Osteocyte (in vitro differentiated cells): Measurements from ENCODE around the gene ZNF813. TPM values are rescaled to one million over a fixed set of nuclear protein-coding genes. Genes with fewer than 3 reads are reported as not detected.

ENCODE experiments used
- DNase-seq: peaks from one replicate; pipeline ENCODE4 v3.0.0; 2021; ENCODE audit warnings: mixed read lengths; ENCODE audit not compliant: unreplicated experiment; ENCODE audit errors: extremely low spot score
- H3K27ac Mint-ChIP-seq: one replicate; pipeline ENCODE4 v1.8.0; 2021; ENCODE audit warnings: mild to moderate bottlenecking, mixed read lengths; ENCODE audit not compliant: unreplicated experiment
- H3K27me3 Mint-ChIP-seq: one replicate; pipeline ENCODE4 v1.8.0; 2021; ENCODE audit warnings: mixed read lengths; ENCODE audit not compliant: unreplicated experiment
- H3K36me3 Mint-ChIP-seq: one replicate; pipeline ENCODE4 v1.8.0; 2021; ENCODE audit warnings: mixed read lengths; ENCODE audit not compliant: unreplicated experiment
- H3K4me1 Mint-ChIP-seq: one replicate; pipeline ENCODE4 v1.8.0; 2021; ENCODE audit warnings: mixed read lengths; ENCODE audit not compliant: unreplicated experiment
- H3K4me3 Mint-ChIP-seq: one replicate; pipeline ENCODE4 v1.8.0; 2021; ENCODE audit warnings: mild to moderate bottlenecking, moderate library complexity, mixed read lengths; ENCODE audit not compliant: unreplicated experiment
- H3K9me3 Mint-ChIP-seq: one replicate; pipeline ENCODE4 v1.8.0; 2021; ENCODE audit warnings: mixed read lengths; ENCODE audit not compliant: unreplicated experiment
- total RNA-seq: library from RNA; stranded (reverse); gene quantifications from 2 replicates; pipeline ENCODE4 v1.2.1, GENCODE V29; 2021
- TF ChIP-seq, protein P1 (sequence below): fragments of 200-600 bp; sonication (generic); IDR thresholded peaks from 2 replicates; pipeline ENCODE4 v1.5.0; 2021; ENCODE audit warnings: antibody characterized with exemption, mild to moderate bottlenecking, moderate library complexity

Gene ZNF813
- total RNA-seq, 1 donor from 2014 or later, result 4.5 TPM

DNA sequence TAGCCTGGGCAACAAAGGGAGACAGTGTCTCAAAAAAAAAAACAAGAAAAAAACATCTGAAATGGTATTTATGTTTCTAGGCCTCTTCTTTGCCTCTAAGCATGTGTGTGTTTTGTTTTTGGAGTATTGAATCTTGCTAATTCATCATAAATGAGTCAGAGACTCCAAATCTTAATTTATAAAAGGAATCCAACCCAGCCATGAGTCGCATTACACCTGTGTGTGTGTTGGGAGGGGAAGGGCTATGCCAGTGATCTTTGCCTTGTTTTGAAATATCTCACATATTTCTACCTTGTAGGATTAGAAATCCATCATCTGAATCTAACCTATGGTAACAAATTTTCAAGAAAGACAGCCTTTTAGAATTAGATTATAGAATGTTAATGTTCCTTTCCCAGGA lies 74.4 kb downstream of the ZNF813 start:
- no peaks in the 10 kb centered on the region for H3K9me3 Mint-ChIP-seq
- TF ChIP-seq, protein P1, sequence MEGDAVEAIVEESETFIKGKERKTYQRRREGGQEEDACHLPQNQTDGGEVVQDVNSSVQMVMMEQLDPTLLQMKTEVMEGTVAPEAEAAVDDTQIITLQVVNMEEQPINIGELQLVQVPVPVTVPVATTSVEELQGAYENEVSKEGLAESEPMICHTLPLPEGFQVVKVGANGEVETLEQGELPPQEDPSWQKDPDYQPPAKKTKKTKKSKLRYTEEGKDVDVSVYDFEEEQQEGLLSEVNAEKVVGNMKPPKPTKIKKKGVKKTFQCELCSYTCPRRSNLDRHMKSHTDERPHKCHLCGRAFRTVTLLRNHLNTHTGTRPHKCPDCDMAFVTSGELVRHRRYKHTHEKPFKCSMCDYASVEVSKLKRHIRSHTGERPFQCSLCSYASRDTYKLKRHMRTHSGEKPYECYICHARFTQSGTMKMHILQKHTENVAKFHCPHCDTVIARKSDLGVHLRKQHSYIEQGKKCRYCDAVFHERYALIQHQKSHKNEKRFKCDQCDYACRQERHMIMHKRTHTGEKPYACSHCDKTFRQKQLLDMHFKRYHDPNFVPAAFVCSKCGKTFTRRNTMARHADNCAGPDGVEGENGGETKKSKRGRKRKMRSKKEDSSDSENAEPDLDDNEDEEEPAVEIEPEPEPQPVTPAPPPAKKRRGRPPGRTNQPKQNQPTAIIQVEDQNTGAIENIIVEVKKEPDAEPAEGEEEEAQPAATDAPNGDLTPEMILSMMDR, result no peak
- no peaks in the 10 kb centered on the region for H3K27me3 Mint-ChIP-seq
- DNase-seq, result no peak
- no peak overlapping the region for H3K27ac Mint-ChIP-seq
- H3K4me1 Mint-ChIP-seq, result peaks cover 11% of the 10 kb centered on the region
- peaks cover 19% of the 10 kb centered on the region for H3K36me3 Mint-ChIP-seq
- no peak overlapping the region for H3K4me3 Mint-ChIP-seq

DNA sequence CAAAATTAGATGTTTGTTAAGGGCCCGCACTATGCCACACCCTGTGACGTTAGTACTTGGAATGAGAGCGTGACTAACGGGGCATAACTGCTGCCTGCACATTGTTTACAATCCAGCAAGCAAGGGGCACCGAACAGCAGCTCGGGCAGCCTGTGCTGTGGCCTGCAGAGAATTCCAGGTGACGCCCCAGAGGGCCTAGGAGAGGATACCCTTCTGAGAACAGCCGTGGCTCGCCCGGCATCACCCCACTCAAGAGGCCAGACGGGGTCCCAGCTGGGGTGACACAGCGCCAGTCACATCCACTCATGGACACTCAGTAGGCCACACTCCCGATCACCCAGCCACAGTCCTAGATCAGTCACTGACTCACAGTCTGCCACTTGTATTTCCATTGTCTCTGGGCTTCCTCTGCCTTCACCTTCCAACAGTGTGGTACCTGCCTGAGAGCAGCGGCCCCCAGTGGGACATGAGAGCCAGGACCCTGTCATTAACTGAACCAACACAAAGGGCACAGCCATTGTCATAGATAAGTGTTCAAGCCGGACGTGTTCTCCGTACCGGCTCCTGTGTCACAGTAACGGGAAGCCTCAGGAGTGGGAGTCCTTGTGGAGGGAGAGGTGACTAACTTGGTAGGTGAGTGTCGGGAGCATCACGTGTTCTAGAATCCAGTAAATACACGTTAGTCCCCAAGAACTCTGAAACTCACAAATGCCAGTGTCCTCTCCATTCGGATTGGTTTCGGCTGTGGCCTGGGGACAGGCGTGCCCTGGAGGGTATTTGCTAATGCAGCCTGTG lies 77.9 kb downstream of the ZNF813 start:
- peak; percentile 80 for DNase-seq

More for the DNA sequence above, 77.9 kb downstream of the ZNF813 start:
- Mint-ChIP-seq H3K4me1 (peaks cover 2% of the 10 kb centered on the region), H3K27ac (no peak overlapping the region), H3K9me3 (no peaks in the 10 kb centered on the region), H3K4me3 (no peak overlapping the region), H3K27me3 (no peaks in the 10 kb centered on the region), H3K36me3 (peaks cover 15% of the 10 kb centered on the region)
- TF ChIP-seq, protein P1, result no peak

Other genes starting within 250 kb of the ZNF813 start
- gene ZNF677, start 212.9 kb upstream of the ZNF813 start, total RNA-seq, result 24.8 and 28.4 TPM in 2 replicates
- gene VN1R2, start 209.4 kb upstream of the ZNF813 start, total RNA-seq, result not detected in 2 replicates
- not detected in 2 replicates for gene VN1R4, start 200.0 kb upstream of the ZNF813 start, total RNA-seq
- 5.7 and 6.6 TPM in 2 replicates for gene ZNF845, start 134.0 kb upstream of the ZNF813 start, total RNA-seq
- 7.6 and 8.5 TPM in 2 replicates for gene ZNF525, start 102.0 kb upstream of the ZNF813 start, total RNA-seq
- 9.0 and 10.7 TPM in 2 replicates for gene ZNF765, start 72.6 kb upstream of the ZNF813 start, total RNA-seq
- gene ZNF761, start 35.7 kb upstream of the ZNF813 start, total RNA-seq, result 8.3 and 9.2 TPM in 2 replicates
- gene ZNF331, start 70.4 kb downstream of the ZNF813 start, total RNA-seq, result 7.4 and 8.0 TPM in 2 replicates
- not detected in 2 replicates for gene DPRX, start 164.3 kb downstream of the ZNF813 start, total RNA-seq